HUES64 (cell line): ENCODE data around the gene MVB12B.

ENCODE experiments used
- H3K27ac ChIP-seq: 2 replicates; pipeline ENCODE4 v1.7.0; 2013; ENCODE audit warnings: low read depth, low read length, inconsistent platforms
- H3K27me3 ChIP-seq: 2 replicates; pipeline ENCODE4 v1.6.1; 2013; ENCODE audit warnings: mild to moderate bottlenecking, low read length; ENCODE audit not compliant: insufficient read depth
- H3K36me3 ChIP-seq: 2 replicates; pipeline ENCODE4 v1.6.1; 2013; ENCODE audit warnings: mild to moderate bottlenecking, low read length; ENCODE audit not compliant: insufficient read depth
- H3K4me1 ChIP-seq: 2 replicates; pipeline ENCODE4 v1.6.1; 2013; ENCODE audit warnings: mild to moderate bottlenecking, low read length, moderate library complexity; ENCODE audit not compliant: insufficient read depth
- H3K4me3 ChIP-seq: 2 replicates; pipeline ENCODE4 v1.5.1; 2013; ENCODE audit warnings: mild to moderate bottlenecking, low read length, moderate library complexity
- H3K9ac ChIP-seq: 2 replicates; pipeline ENCODE4 v1.6.1; 2013; ENCODE audit warnings: mild to moderate bottlenecking, low read depth, low read length
- H3K9me3 ChIP-seq: 2 replicates; pipeline ENCODE4 v1.6.1; 2013; ENCODE audit warnings: low read depth, low read length; ENCODE audit not compliant: insufficient read depth
- WGBS: fragments of 150-250, 120-280 bp; methylation state at CpG from one replicate; pipeline ENCODE4 v1.1.7; 2013; ENCODE audit warnings: missing lambda C conversion rate; 5-methylcytosine and 5-hydroxymethylcytosine counted together

MVB12B gene

DNA sequence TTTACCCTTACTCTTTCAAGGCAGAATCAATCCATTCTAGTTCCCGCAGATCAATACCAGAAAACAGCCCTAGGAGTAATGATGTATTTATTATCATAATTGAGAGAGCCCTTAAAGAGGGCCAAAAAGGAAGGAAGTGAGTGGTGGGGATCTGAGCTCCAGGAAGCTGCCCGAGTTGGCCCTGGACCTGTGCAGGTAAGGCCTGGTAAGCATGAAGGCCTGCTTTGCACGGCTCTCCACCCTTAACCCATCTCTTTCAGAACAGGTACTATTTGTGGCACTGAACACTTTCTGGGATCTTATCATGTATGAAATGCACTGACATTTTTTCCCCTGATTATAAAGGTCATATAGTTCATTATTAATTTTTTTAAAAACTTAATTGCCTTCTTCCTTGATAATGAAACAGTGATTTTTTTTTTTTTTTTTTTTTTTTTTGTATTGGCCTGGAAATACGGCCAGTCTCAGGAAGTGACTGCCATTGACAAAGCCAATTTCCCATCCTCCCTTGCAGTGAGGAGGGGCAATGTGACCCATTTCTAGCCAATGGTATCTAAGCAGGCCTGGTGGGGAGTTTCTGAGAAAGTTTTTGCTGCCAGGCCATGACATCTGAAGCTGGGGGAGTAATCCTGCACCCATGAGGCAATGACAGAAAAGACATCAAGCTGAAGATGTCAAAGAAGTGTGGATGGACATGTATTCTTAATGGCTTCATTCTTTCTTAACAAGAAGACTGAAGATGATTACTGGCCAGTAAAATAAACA, 6.3 kb upstream of the MVB12B start:
- no peak overlapping the region for H3K9ac ChIP-seq
- no peaks in the 10 kb centered on the region for H3K36me3 ChIP-seq
- H3K27ac ChIP-seq: no peak overlapping the region
- H3K4me3 ChIP-seq: no peak overlapping the region
- 84% methylated on average over 3 of the region's 4 CpGs for WGBS
- H3K9me3 ChIP-seq: peaks cover 9% of the 10 kb centered on the region
- H3K27me3 ChIP-seq: no peaks in the 10 kb centered on the region
- 0 out of 2 replicates have a peak, but pooled peaks cover 3% of the 10 kb centered on the region for H3K4me1 ChIP-seq

DNA sequence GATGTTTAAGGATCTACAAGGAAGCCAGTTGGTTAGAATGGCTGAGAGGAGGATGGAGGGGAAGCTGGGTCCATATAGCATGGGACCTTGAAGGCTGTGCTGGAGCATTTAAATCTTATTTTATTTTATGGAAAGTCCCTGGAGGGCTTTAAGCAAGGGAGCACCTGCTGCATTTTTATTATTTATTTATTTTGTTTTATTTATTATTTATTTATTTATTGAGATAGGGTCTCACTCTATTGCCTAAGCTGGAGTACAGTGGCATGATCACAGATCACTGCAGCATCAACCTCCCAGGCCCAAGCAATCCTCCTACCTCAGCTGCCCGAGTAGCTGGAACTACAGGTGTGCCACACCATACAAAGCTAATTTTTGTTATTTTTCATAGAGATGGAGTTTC, 4.9 kb upstream of the MVB12B start:
- peaks cover 3% of the 10 kb centered on the region; the same call in 1 of the 2 replicates for H3K4me1 ChIP-seq
- no peaks in the 10 kb centered on the region for H3K36me3 ChIP-seq
- no peak overlapping the region for H3K9ac ChIP-seq
- 91% methylated on average over 1 of the region's 1 CpG for whole genome bisulfite sequencing
- no peak overlapping the region for H3K27ac ChIP-seq
- peaks cover 9% of the 10 kb centered on the region for H3K9me3 ChIP-seq
- H3K27me3 ChIP-seq: 0 out of 2 replicates have a peak, but pooled peaks cover 4% of the 10 kb centered on the region
- H3K4me3 ChIP-seq: no peak overlapping the region

DNA sequence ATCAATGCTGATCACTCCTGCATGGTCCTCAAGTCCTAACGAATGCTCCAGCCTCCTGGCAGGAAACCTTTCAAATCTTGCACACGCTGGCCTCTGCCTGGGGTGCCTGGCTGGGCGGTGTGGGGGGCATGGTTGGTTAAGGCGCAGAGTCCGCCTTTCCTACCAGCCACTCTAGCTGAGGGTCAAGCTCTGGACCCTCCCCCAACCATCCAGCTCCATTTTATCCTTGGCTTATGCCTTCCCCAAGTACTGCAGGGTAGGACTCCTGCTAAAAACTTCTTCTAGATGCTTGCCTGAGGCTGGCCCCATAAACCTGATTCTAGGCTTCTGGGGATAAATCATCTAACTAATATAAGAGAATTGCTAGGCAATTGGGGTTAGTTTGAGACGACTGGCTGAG, 808 bp upstream of the MVB12B start:
- peak overlapping the region; percentile 74; the same call in 1 of the 2 replicates for H3K9ac ChIP-seq
- H3K4me1 ChIP-seq: no peaks in the 10 kb centered on the region; the same call in 1 of the 2 replicates
- H3K27ac ChIP-seq: 0 out of 2 replicates have a peak overlapping the region, but pooled peaks have one; percentile 34
- peak overlapping the region; percentile 64 for H3K4me3 ChIP-seq
- peaks cover 17% of the 10 kb centered on the region for H3K27me3 ChIP-seq
- H3K9me3 ChIP-seq: peaks cover 9% of the 10 kb centered on the region
- WGBS: 67% methylated on average over 6 of the region's 6 CpGs
- no peaks in the 10 kb centered on the region for H3K36me3 ChIP-seq

- Histone ChIP-seq H3K4me3 (peak overlapping the region; percentile 64), H3K36me3 (no peaks in the 10 kb centered on the region), H3K9me3 (peaks cover 9% of the 10 kb centered on the region), H3K27ac (no peak overlapping the region), H3K27me3 (peaks cover 17% of the 10 kb centered on the region), H3K4me1 (no peaks in the 10 kb centered on the region; the same call in 1 of the 2 replicates), H3K9ac (peak overlapping the region; percentile 62)
- WGBS: 8% methylated on average over 59 of the region's 59 CpGs
Observed at GRCh38 chr9:126327006-126327713, 531 bp downstream of the MVB12B start.

GRCh38 chr9:126327714-126328185, 1.1 kb downstream of the MVB12B start:
- Histone ChIP-seq H3K4me1 (no peaks in the 10 kb centered on the region; the same call in 1 of the 2 replicates), H3K36me3 (no peaks in the 10 kb centered on the region), H3K9ac (no peak overlapping the region), H3K27me3 (peaks cover 17% of the 10 kb centered on the region), H3K4me3 (peak overlapping the region; percentile 64), H3K27ac (no peak overlapping the region), H3K9me3 (peaks cover 9% of the 10 kb centered on the region)
- WGBS: 87% methylated on average over 5 of the region's 5 CpGs

DNA sequence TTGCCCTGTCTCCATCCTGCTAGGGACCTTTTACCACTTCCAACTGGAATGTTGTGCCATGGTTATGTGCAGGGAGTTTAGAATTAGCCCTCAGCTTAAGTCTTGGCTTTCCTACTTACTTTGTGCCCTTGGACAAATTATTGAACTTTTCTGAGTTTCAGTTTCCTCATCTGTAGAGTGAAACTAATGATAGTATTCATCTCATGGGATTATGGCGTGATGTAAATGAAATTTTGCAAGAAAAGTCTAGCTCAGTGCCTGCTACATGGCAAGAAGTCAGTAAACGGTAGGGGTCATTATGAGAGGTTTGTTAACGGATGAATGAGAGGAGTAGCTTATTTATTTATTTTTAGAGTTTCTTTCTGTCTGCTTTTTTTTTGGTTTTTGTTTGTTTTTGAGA, 1.8 kb downstream of the MVB12B start:
- no peaks in the 10 kb centered on the region for H3K36me3 ChIP-seq
- H3K27me3 ChIP-seq: peaks cover 17% of the 10 kb centered on the region
- peaks cover 8% of the 10 kb centered on the region for H3K9me3 ChIP-seq
- no peaks in the 10 kb centered on the region; the same call in 1 of the 2 replicates for H3K4me1 ChIP-seq
- no peak overlapping the region for H3K9ac ChIP-seq
- H3K4me3 ChIP-seq: no peak overlapping the region
- H3K27ac ChIP-seq: no peak overlapping the region
- WGBS: 95% methylated on average over 3 of the region's 3 CpGs

- H3K9me3 ChIP-seq: no peaks in the 10 kb centered on the region
- H3K4me3 ChIP-seq: no peak overlapping the region
- H3K27me3 ChIP-seq: peaks cover 17% of the 10 kb centered on the region
- 92% methylated on average over 10 of the region's 10 CpGs for WGBS
- no peaks in the 10 kb centered on the region for H3K36me3 ChIP-seq
- no peaks in the 10 kb centered on the region; the same call in 1 of the 2 replicates for H3K4me1 ChIP-seq
- H3K27ac ChIP-seq: no peak overlapping the region
- no peak overlapping the region for H3K9ac ChIP-seq
Observed at GRCh38 chr9:126329476-126330275, 3.0 kb downstream of the MVB12B start.

DNA sequence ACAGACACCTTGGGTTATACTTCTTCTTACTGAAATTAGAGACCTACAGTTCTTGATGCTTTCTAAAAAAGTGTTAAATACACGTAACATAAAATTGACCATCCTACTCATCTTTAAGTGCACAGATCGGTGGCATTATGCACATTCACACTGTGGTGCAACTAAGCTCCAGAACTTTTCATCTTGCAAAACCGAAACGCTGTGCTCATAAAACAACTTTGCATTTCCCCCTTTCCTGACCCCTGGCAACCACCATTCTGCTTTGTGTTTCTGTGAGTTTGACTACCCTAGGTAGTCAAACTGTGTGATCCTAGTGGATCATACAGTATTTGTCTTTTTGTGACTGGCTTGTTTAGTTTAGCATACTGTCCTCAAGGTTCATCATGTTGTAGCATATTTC, 3.9 kb downstream of the MVB12B start:
- H3K36me3 ChIP-seq: no peaks in the 10 kb centered on the region
- H3K9ac ChIP-seq: no peak overlapping the region
- WGBS: 92% methylated on average over 4 of the region's 4 CpGs
- H3K4me3 ChIP-seq: no peak overlapping the region
- peaks cover 16% of the 10 kb centered on the region for H3K27me3 ChIP-seq
- no peaks in the 10 kb centered on the region; the same call in 1 of the 2 replicates for H3K4me1 ChIP-seq
- H3K27ac ChIP-seq: no peak overlapping the region
- H3K9me3 ChIP-seq: no peaks in the 10 kb centered on the region

- Histone ChIP-seq H3K9ac (no peak overlapping the region), H3K4me1 (no peaks in the 10 kb centered on the region), H3K9me3 (no peaks in the 10 kb centered on the region), H3K27me3 (peaks cover 12% of the 10 kb centered on the region), H3K4me3 (no peak overlapping the region), H3K36me3 (no peaks in the 10 kb centered on the region), H3K27ac (no peak overlapping the region)
- WGBS: 81% methylated on average over 8 of the region's 8 CpGs
Observed at GRCh38 chr9:126331964-126332748, 5.5 kb downstream of the MVB12B start.
